ENCODE measurements around the gene TSPAN33. TPM values are rescaled to one million over a fixed set of nuclear protein-coding genes. Genes with fewer than 3 reads are reported as not detected.

The TSPAN33 gene
- total and polyA plus RNA-seq, 8 donors: 6.9 to 37.9 (median 16.7) TPM

DNA sequence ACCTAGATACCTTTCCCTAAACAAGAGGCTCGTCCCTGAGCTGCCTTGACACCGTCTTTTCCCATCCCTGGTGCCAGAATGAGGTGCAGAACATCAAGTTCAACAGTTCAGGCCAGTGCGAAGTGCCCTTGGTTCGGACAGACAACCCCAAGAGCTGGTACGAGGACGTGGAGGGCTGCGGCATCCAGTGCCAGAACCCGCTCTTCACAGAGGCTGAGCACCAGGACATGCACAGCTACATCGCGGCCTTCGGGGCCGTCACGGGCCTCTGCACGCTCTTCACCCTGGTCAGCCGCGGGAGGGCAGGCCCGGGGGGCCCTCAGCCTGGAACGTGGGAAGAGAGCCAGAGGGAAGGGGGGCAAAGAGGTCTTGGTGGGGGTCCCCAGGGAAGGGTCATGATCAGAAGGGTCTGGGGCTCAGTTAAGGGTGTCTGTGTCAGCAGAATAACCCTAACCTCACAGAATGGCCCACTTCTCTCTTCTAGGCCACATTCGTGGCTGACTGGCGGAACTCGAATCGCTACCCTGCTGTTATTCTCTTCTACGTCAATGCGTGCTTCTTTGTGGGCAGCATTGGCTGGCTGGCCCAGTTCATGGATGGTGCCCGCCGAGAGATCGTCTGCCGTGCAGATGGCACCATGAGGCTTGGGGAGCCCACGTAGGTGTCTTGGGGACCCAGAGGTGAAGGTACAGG is 60.8 kb downstream of the TSPAN33 start:
- TF ChIP-seq, protein P1, sequence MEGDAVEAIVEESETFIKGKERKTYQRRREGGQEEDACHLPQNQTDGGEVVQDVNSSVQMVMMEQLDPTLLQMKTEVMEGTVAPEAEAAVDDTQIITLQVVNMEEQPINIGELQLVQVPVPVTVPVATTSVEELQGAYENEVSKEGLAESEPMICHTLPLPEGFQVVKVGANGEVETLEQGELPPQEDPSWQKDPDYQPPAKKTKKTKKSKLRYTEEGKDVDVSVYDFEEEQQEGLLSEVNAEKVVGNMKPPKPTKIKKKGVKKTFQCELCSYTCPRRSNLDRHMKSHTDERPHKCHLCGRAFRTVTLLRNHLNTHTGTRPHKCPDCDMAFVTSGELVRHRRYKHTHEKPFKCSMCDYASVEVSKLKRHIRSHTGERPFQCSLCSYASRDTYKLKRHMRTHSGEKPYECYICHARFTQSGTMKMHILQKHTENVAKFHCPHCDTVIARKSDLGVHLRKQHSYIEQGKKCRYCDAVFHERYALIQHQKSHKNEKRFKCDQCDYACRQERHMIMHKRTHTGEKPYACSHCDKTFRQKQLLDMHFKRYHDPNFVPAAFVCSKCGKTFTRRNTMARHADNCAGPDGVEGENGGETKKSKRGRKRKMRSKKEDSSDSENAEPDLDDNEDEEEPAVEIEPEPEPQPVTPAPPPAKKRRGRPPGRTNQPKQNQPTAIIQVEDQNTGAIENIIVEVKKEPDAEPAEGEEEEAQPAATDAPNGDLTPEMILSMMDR (IDR thresholded peaks at IDR 0.05): no peak
- no peaks in the 10 kb centered on the region for H3K27me3 ChIP-seq
- DNase-seq (no peak), ATAC-seq (no peak), FAIRE-seq (no peak)
- intact Hi-C loops (cut with DNase I): loop anchor here in 2 of 3 donors (5.0 to 10.0 kb wide), 3 partner anchors 33 to 300 kb away; no protein-coding TSS in a partner anchor
- no peaks in the 10 kb centered on the region for H3K9me3 ChIP-seq
- H3K4me3 ChIP-seq: no peak overlapping the region
- H3K36me3 ChIP-seq: no peaks in the 10 kb centered on the region
- H3K4me1 ChIP-seq: no peaks in the 10 kb centered on the region
- 90 to 93% methylated on average over 29 of the region's 29 CpGs for WGBS, 2 donors
- H3K27ac ChIP-seq: no peak overlapping the region

- Histone ChIP-seq H3K9me3 (no peaks in the 10 kb centered on the region), H3K36me3 (no peaks in the 10 kb centered on the region), H3K27me3 (no peaks in the 10 kb centered on the region), H3K4me1 (no peaks in the 10 kb centered on the region), H3K4me3 (no peak overlapping the region), H3K27ac (no peak overlapping the region)
- WGBS, 2 donors: 91 to 95% methylated on average over 18 of the region's 18 CpGs
- ATAC-seq (no peak), DNase-seq (no peak), FAIRE-seq (no peak)
- TF ChIP-seq, protein P1 (IDR thresholded peaks at IDR 0.05): no peak
- intact Hi-C loops (cut with DNase I): loop anchor here in 2 of 3 donors (5.0 to 10.0 kb wide), 3 partner anchors 34 to 301 kb away; no protein-coding TSS in a partner anchor
Measured at GRCh38 chr7:129205987-129206785, 61.7 kb downstream of the TSPAN33 start.

- H3K9me3 ChIP-seq: no peaks in the 10 kb centered on the region
- H3K4me1 ChIP-seq: no peaks in the 10 kb centered on the region
- no peak for DNase-seq
- no peaks in the 10 kb centered on the region for H3K36me3 ChIP-seq
- no peak overlapping the region for H3K27ac ChIP-seq
- no peak for ATAC-seq
- no peaks in the 10 kb centered on the region for H3K27me3 ChIP-seq
- no peak for FAIRE-seq
- 79 to 81% methylated on average over 9 of the region's 9 CpGs for WGBS, 2 donors
- no peak overlapping the region for H3K4me3 ChIP-seq
- TF ChIP-seq, protein P1 (IDR thresholded peaks at IDR 0.05): no peak
- intact Hi-C loops (cut with DNase I): loop anchor here in 2 of 3 donors (5.0 to 10.0 kb wide), 3 partner anchors 36 to 304 kb away; no protein-coding TSS in a partner anchor
Measured at GRCh38 chr7:129208667-129209066, 64.2 kb downstream of the TSPAN33 start.

DNA sequence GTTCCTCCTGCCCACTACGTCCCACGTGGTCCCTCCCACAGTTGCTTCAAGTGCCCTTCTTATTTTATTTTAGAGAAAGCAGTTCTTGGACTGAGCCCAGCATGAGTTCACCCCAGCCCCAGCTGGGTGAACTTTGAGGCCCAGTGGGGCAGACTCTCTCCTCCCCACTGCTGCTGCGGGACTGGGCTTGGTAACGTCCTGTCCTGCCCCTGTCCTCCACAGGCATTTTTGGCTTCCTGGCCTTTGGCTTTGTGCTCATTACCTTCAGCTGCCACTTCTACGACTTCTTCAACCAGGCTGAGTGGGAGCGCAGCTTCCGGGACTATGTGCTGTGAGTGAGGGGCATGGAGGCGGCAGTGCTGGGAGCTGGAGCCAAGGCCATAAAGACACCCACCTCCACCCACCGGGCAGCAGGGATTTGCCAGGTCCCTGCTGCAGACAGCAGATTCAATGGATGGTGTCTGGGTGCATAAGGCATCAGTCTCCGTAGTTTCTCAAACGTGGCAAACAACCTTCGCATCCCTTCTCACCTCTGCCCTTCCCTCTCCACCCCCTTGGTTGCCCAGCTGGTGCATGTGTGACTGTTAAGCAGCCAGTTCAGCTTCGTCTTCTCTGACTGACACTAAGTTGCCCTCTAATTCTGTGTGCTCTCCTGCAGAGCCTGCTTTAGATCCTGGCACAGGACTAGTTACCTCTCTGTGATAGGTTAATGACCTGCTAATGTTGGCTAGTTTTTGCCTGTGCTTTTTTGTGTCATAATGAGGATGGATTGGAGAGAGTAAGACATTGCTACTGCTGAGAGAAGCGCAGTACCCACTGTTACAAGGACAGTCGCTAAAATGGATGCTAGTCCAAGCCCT is 64.8 kb downstream of the TSPAN33 start:
- Histone ChIP-seq H3K9me3 (no peaks in the 10 kb centered on the region), H3K4me1 (no peaks in the 10 kb centered on the region), H3K4me3 (no peak overlapping the region), H3K36me3 (no peaks in the 10 kb centered on the region), H3K27me3 (no peaks in the 10 kb centered on the region), H3K27ac (no peak overlapping the region)
- TF ChIP-seq, protein P1 (IDR thresholded peaks at IDR 0.05): no peak
- 84 to 89% methylated on average over 15 of the region's 15 CpGs for WGBS, 2 donors
- no peak for ATAC-seq
- no peak for FAIRE-seq
- intact Hi-C loops (cut with DNase I): loop anchor here in 2 of 3 donors (5.0 to 10.0 kb wide), 3 partner anchors 37 to 304 kb away; no protein-coding TSS in a partner anchor
- no peak for DNase-seq
